T-helper 2 cell treated with Interferon-gamma antibody and Interleukin-4, amounts not matched to agents 5 μg/mL and 100 μg/mL, for 36 hours (primary cell): ENCODE data around the gene RALY.
A peak's percentile ranks its signal among the peaks of the same experiment; 100 is the strongest.

Experiments
- DNase-seq: peaks from one replicate; pipeline ENCODE4 v3.0.0; 2021; ENCODE audit warnings: low spot score
- H3K27ac Mint-ChIP-seq: one replicate; pipeline ENCODE4 v1.8.0; 2021; ENCODE audit warnings: mild to moderate bottlenecking, mixed read lengths
- H3K27me3 Mint-ChIP-seq: one replicate; pipeline ENCODE4 v1.8.0; 2021; ENCODE audit warnings: low read depth, mixed read lengths
- H3K36me3 Mint-ChIP-seq: one replicate; pipeline ENCODE4 v1.8.0; 2021; ENCODE audit warnings: low read depth, mixed read lengths
- H3K4me1 Mint-ChIP-seq: one replicate; pipeline ENCODE4 v1.8.0; 2021; ENCODE audit warnings: low read depth, mixed read lengths
- H3K4me3 Mint-ChIP-seq: one replicate; pipeline ENCODE4 v1.8.0; 2022; ENCODE audit warnings: mild to moderate bottlenecking, moderate library complexity, mixed read lengths
- H3K9me3 Mint-ChIP-seq: one replicate; pipeline ENCODE4 v1.8.0; 2021; ENCODE audit warnings: mixed read lengths

RALY gene

DNA sequence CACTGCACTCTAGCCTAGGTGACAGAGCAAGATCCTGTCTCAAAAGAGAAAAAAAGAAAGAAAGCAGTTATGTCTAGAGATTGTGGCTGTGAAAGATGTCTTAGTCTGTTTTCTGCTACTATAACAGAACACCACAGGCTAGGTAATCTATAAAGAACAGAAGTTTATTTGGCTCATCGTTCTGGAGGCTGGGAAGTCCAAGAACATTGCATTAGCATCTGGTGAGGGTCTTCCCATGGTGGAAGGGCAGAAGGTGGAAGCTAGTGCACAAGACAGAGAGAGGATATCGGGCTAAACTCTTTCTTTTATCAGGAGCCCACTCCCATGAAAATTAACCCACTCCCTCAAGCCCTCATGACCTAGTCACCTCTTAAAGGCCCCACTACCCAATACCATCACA lies 16.2 kb upstream of the RALY start:
- Mint-ChIP-seq H3K36me3 (no peaks in the 10 kb centered on the region), H3K27ac (no peak overlapping the region), H3K27me3 (peaks cover 22% of the 10 kb centered on the region), H3K9me3 (no peaks in the 10 kb centered on the region), H3K4me1 (no peaks in the 10 kb centered on the region), H3K4me3 (no peak overlapping the region)
- DNase-seq = no peak

DNA sequence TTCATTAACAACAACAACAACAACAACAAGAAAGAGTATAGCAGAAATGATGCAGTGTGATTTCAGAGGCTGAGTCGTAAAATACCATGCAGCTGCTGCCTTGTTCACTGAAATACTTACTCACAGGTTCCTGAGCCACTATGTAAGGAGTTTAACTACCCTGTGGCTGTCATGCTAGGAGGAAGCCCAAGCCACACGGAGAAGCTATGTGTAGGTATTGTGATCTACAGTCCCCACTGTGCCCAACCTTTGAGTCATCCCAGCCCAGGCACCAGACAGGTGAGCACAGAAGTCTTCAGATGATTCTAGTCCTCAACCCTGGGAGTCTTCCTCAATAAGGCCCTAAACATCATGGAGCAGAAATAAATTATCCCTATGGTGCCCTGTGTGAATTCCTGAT lies 14.6 kb upstream of the RALY start:
- H3K4me1 Mint-ChIP-seq = no peaks in the 10 kb centered on the region

DNA sequence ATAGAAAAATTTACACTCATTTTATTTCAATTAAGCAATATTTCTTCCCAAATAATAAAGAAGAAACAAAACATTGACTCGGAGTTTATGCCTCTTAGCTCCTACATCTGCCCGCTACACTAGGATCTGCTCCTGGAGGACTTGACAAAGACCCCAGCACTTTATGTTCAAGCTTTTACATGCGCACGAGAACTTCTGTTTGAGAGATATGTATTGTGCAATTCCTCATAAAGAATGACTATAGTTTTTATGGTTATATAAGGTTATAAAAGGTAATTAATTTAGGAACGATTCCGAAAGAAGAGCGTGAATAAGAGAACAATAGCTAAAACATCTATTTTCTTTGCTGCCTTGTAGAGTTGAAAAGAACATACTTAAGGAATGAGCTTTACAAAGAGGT lies 12.4 kb upstream of the RALY start:
- H3K27ac Mint-ChIP-seq = no peak overlapping the region
- DNase-seq = no peak
- H3K4me3 Mint-ChIP-seq = no peak overlapping the region
- H3K27me3 Mint-ChIP-seq = peaks cover 20% of the 10 kb centered on the region
- no peaks in the 10 kb centered on the region for H3K36me3 Mint-ChIP-seq
- no peaks in the 10 kb centered on the region for H3K9me3 Mint-ChIP-seq
- H3K4me1 Mint-ChIP-seq = no peaks in the 10 kb centered on the region

More for the DNA sequence above, 14.6 kb upstream of the RALY start:
- DNase-seq = no peak
- Mint-ChIP-seq H3K36me3 (no peaks in the 10 kb centered on the region), H3K27ac (no peak overlapping the region), H3K4me3 (no peak overlapping the region), H3K27me3 (peaks cover 22% of the 10 kb centered on the region), H3K9me3 (no peaks in the 10 kb centered on the region)

DNA sequence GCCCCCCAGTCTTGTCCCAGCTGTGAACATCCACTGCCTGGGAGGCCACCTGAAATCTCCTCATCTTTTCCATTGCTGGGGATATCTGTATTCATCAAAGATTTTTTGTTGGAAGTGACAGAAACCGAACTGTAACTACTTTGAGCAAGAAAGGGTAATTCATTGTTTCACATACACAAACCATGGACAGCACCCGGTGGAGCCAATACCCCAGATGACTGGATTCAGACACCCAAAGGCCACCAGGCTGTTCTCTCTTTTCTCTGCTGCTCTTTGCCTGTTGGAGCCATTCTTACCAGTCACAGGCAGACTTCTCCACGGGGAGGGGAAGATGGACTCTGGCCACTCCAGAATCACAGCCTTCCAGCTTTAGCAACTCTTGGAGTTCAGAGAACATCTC lies 11.7 kb upstream of the RALY start:
- Mint-ChIP-seq H3K9me3 (no peaks in the 10 kb centered on the region), H3K27ac (no peak overlapping the region), H3K4me1 (no peaks in the 10 kb centered on the region), H3K36me3 (no peaks in the 10 kb centered on the region), H3K27me3 (peaks cover 15% of the 10 kb centered on the region), H3K4me3 (no peak overlapping the region)
- DNase-seq = no peak

DNA sequence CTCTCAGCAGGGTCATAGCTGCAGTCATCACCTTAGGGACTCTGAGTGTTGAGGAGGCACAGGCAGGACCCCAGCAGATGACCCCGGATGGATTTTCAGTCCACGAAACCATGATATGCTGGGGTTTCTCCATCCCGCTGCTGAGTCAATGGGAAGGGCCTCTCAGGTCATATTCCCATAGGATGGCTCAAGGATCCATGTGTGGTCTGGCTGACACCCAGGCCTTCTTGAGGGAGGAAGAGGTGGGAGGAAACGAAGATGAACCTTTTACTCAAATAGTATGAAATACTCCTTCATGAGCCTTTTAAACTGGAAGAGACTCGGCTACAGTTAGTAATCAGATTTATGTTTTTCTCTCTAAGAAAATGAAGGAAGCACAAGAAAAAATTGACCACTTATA lies 10.3 kb upstream of the RALY start:
- Mint-ChIP-seq H3K9me3 (no peaks in the 10 kb centered on the region), H3K4me3 (no peak overlapping the region), H3K4me1 (no peaks in the 10 kb centered on the region), H3K27ac (no peak overlapping the region), H3K36me3 (peaks cover 2% of the 10 kb centered on the region), H3K27me3 (peaks cover 11% of the 10 kb centered on the region)
- no peak for DNase-seq

DNA sequence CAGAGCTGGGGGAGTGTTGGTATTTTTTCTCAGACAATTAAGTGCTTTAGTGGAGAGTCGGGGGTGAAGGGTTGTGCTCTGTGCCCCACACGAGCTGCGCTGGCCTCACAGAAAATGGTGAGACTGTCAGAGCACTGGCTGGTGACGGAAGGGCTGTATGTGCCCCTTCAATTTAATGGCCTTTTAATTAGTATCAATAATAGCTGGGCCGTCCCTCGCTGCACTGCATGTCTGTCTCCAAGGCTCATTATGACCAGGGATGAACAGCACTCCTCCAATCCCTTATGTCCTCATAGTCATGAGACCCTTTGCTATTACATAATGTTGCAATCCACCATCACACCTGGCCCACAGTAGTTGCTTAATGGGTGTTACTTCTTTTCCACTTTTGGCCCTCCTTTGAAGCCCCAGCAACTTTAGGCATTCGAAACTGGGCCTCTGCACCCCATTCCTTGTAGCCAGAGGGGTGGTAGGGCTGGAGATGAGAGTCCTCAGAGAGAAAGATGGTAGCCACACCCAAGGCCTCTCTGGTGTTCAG lies 9.5 kb upstream of the RALY start:
- Mint-ChIP-seq H3K4me3 (no peak overlapping the region), H3K4me1 (no peaks in the 10 kb centered on the region), H3K27ac (no peak overlapping the region), H3K36me3 (peaks cover 2% of the 10 kb centered on the region), H3K9me3 (no peaks in the 10 kb centered on the region), H3K27me3 (peaks cover 5% of the 10 kb centered on the region)
- no peak for DNase-seq

DNA sequence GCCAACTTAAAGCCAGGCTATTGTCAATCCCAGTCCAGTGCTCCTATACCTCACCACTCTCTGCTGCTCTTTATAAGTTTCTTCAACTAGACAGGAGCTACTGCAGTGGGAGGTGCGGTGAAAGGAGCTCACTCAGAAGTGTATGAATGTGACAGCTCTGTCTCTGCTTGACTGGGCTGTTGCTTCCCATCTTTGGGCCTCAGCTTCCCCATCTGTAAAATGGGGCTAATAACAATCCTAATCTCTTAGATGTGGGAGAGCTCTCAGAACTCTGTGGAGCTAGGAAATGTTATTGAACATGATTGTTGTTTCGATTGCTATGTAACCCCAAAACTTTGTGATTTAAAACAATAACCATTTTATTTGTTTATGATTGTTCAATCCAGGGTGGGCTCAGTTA lies 8.4 kb upstream of the RALY start:
- H3K4me1 Mint-ChIP-seq = peaks cover 3% of the 10 kb centered on the region
- H3K27me3 Mint-ChIP-seq = no peaks in the 10 kb centered on the region
- H3K4me3 Mint-ChIP-seq = no peak overlapping the region
- no peaks in the 10 kb centered on the region for H3K9me3 Mint-ChIP-seq
- H3K36me3 Mint-ChIP-seq = peaks cover 2% of the 10 kb centered on the region
- no peak overlapping the region for H3K27ac Mint-ChIP-seq
- no peak for DNase-seq

DNA sequence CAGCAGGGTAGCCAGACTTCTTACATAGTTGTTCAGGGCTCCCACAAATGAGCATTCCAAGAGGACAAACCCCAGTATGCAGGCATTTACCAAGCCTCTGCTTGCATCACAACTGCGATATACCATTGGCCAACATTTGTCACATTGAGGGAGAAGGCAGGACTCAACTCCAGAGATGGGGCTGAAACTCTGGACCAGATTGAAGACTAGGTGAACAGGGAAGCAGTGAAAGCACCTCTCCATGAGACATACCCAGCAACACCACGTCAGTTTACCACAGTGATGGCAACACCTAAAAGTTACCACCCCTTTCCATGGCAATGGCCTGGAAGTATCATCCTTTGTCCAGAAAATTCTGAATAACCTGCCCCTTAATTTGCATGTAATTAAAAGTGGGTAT lies 7.9 kb upstream of the RALY start:
- no peaks in the 10 kb centered on the region for H3K9me3 Mint-ChIP-seq
- peaks cover 5% of the 10 kb centered on the region for H3K4me1 Mint-ChIP-seq
- H3K27ac Mint-ChIP-seq = no peak overlapping the region
- peaks cover 2% of the 10 kb centered on the region for H3K36me3 Mint-ChIP-seq
- H3K4me3 Mint-ChIP-seq = no peak overlapping the region
- no peak for DNase-seq
- H3K27me3 Mint-ChIP-seq = no peaks in the 10 kb centered on the region

DNA sequence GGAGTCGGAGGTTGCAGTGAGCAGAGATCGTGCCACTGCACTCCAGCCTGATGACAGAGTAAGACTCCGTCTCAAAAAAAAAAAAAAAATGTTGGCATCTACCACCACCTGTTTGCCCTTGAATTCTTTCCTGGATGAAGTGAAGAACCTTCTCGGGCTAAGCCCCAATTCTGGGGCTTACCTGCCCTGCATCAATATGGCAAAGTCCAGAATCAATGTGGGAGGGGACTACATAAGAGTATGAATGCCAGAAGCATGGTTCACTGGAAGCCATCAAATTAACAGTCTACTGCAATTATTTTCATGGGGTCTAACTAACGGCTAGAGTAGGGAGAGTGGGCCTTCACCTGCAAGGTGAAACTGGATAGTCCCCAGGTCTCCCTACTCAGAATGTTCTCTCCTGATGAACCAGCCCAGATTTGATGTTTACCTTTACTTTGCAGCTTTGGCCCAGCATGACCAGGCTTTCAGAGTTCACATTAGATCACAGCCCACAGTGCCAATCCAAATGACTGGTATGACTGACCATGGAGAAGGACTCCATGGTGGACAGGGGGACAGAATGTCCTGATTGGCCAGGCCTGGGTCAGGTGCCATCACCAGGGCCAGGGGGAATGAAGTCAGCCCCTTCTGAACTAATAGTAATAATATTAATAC lies 7.0 kb upstream of the RALY start:
- Mint-ChIP-seq H3K9me3 (no peaks in the 10 kb centered on the region), H3K27me3 (no peaks in the 10 kb centered on the region), H3K4me3 (no peak overlapping the region), H3K36me3 (peaks cover 3% of the 10 kb centered on the region), H3K27ac (no peak overlapping the region), H3K4me1 (peaks cover 8% of the 10 kb centered on the region)
- no peak for DNase-seq

DNA sequence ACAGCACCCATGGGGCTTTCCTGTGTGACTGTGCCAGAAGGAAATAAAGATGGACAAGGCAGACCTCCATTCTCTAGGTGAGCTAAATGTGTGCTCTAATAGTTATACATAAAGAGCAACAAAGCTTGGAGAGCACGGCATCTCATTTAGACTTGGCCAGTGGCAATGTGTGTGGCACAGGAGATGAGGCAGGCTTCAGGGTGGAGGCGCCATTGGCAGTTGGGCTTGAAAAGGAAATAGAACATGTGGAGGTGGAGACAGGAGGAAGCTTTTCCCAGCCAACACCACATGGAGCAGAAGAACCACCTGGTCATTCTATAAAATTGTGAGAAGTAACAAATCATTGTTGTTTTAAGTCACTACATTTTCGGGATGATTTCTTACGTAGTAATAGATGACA lies 3.6 kb upstream of the RALY start:
- Mint-ChIP-seq H3K4me3 (no peak overlapping the region), H3K27me3 (no peaks in the 10 kb centered on the region), H3K27ac (no peak overlapping the region), H3K9me3 (no peaks in the 10 kb centered on the region), H3K4me1 (peaks cover 13% of the 10 kb centered on the region), H3K36me3 (peaks cover 11% of the 10 kb centered on the region)
- no peak for DNase-seq

DNA sequence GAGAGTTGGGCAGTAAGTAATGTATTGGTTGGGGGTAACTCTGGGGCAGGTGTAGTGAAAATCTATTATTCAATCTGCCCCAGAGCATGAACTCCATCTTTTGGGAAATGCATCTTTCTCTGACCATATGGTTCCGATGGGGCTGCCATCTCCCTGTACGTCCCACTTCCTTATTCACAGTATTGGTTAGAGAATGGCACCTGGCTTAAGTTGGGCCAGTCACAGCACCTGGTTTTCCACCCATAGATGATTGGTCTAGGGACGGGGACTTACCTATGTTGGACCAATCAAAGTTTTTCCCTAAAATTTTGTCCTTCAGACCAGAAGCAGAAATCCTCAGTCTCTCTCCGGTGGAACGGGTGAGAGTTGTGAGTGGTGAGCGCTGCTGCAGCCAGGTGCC lies 2.2 kb upstream of the RALY start:
- Mint-ChIP-seq H3K27ac (peak overlapping the region; percentile 9), H3K36me3 (peaks cover 11% of the 10 kb centered on the region), H3K27me3 (no peaks in the 10 kb centered on the region), H3K4me1 (peaks cover 24% of the 10 kb centered on the region), H3K4me3 (peak overlapping the region; percentile 90), H3K9me3 (no peaks in the 10 kb centered on the region)
- no peak for DNase-seq

DNA sequence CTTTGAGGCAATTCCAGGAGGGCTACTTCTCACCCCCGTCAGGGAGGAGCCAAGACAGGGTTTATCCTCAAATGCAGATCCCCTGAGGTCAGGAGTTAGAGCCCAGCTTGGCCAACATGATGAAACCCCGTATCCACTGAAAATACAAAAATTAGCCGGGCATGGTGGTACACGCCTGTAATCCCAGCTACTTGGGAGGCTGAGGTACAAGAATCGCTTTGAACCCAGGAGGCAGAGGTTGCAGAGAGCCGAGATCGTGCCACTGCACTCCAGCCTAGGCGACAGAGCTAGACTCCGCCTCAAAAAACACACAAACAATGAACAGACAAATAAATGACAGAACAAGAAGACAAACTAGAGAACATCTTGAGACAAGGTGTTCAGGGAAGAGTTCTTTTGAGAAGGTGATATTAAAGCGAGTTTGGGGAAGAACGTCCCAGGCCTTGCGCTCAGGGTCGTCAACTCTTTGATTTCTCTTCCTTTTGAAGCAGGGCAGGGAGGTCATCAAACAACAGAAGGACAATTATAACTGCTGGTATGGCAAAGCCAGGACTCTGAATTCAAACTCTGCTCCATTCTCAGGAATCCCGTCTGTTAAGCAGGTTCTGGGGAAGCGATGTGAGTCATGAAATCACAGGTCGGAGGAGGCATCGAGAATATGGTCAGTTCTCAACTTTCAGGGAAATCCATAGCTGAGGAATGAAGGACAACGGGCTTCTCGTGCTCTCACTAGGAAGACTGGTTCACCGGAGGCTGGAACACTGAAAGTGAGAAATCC lies 1.4 kb upstream of the RALY start:
- Mint-ChIP-seq H3K4me1 (peaks cover 30% of the 10 kb centered on the region), H3K27me3 (no peaks in the 10 kb centered on the region), H3K36me3 (peaks cover 14% of the 10 kb centered on the region), H3K27ac (peak overlapping the region; percentile 96), H3K4me3 (peak overlapping the region; percentile 90), H3K9me3 (no peaks in the 10 kb centered on the region)
- DNase-seq = no peak

DNA sequence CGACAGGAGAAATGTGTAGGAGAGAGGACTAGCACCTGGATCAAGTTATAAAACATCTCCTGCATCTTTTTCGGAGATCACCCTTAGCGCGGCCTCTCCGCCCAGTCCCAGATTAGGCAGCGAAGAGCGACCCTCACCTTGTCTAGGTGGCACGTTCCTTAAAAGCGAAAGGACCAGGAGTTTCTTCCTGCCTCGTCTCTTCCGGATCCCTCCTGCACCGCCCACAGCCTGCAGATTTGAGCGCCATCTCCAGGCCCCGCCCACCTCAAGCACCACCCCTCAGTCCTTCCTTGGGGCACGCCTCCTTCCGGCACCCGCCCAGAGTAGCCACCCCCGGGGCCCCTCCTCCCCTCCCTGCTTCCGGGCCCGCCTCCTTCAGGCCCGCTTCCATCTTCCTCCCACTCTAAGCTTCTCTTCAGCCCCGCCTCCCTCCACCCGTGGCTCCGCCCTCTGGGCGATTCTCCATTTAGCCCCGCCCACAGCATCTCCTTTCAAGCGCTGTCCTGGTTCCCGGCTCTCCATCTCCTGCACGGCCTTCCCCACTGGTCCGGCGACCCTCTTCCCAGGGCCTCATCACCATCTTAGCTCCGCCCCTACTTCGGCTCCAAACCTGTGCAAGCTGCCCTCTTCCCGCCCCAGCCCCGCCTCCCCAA lies 662 bp upstream of the RALY start:
- Mint-ChIP-seq H3K36me3 (peaks cover 16% of the 10 kb centered on the region), H3K27ac (peak overlapping the region; percentile 96), H3K9me3 (no peaks in the 10 kb centered on the region), H3K4me1 (peaks cover 38% of the 10 kb centered on the region), H3K27me3 (no peaks in the 10 kb centered on the region), H3K4me3 (peak overlapping the region; percentile 90)
- peak; percentile 97 for DNase-seq

DNA sequence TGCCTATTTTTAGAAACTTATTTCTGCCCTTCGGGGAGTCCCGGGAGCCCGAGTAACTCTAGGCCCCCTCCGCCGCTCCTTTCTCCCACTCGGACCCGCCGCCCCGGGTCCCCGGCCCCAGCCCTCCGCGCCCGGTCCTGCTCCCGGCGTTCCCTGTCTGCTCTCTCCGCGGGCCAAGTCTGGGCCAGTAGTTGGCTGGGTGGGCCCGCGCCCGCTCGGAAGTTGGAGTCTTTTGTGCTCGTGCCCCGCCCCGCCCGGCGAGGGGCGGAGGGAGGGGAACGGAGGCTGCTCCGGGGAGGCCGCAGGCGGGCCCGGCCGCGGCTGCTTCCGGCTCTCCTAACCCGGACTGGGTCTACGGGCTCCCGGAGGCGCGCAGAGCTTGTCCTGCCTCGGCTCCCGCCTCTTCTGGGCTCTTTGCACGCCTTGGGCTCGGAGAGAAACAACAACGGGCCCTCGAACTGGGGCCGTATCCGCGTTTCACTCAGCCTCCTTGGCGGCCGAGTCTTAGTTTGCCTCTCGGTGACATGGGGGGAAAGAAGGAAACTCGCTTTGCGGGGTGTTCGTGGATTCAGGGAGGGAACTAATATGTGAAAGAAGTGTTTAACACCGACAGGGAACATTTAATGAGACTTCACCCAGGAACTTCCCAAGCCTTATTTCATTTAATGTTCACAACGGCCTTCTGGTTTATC lies 657 bp downstream of the RALY start:
- Mint-ChIP-seq H3K9me3 (no peaks in the 10 kb centered on the region), H3K4me1 (peaks cover 48% of the 10 kb centered on the region), H3K36me3 (peaks cover 22% of the 10 kb centered on the region), H3K27ac (peak overlapping the region; percentile 96), H3K27me3 (no peaks in the 10 kb centered on the region), H3K4me3 (peak overlapping the region; percentile 94)
- DNase-seq = peak; percentile 84
